ENCODE results near the gene ZCCHC8. TPM values are rescaled to one million over a fixed set of nuclear protein-coding genes. Genes with fewer than 3 reads are reported as not detected.
A peak's percentile ranks its signal among the peaks of the same experiment; 100 is the strongest.

The ZCCHC8 gene
- total and polyA plus RNA-seq, 2 of the 8 experiments (the other 6 are each of a cell fraction or from before 2014, with no cell fraction given): 13.8 to 28.9 TPM

DNA sequence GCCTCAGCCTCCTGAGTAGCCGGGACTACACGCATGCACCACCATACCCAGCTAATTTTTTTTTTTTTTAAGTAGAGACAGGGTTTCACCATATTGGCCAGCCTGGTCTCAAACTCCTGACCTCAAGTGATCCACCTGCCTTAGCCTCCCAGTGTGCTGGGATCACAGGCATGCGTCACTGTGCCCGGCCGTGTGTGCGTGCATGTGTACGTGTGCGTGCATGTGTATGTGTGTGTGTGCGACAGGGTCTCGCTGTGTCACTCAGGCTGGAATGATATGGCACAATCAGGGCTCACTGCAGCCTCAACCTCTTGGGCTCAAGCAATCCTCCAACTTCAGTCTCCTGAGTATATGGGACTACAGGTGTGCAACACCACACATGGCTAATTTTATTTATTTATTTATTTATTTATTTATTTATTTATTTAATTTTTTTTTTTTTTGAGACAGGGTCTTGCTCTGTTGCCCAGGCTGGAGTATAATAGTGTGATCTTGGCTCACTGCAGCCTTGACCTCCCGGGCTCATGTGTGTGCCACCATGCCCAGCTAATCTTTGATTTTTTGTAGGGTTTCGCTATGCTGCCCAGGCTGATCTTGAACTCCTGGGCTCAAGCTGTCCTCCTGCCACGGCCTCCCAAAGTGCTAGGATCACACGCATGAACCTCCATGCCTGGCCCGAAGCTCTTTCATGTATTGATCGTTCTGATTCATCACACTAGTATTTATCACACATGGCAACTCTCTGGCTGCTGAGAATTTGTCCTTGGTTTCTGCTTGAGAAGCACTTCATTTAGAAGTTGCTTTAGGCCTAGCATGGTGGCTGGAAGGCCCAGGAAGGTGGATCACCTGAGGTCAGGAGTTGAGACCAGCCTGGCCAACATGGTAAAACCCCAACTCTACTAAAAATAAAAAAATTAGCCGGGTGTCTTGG, 42.4 kb downstream of the ZCCHC8 start:
- POLR2A ChIA-PET (ENCODE audit: partially characterized antibody): interaction anchor here (1.4 to 1.5 kb wide), 2 partner anchors 42 to 69 kb away, joined by 4 read pairs; partner anchors contain the start of genes KNTC1 and RSRC2
- Histone ChIP-seq H4K20me1 (replicated peaks in 1 of 2; ENCODE audit: control insufficient read depth in 1 of 2, insufficient read depth in 2 of 2, low read length in 2 of 2) (no peaks in the 10 kb centered on the region), H3K79me2 (ENCODE audit: control insufficient read depth in 1 of 2, insufficient read depth in 2 of 2, low read length in 2 of 2) (no peaks in the 10 kb centered on the region), H3K4ac (replicated peaks; ENCODE audit: insufficient read length, low read depth, low read length) (no peak overlapping the region), H2BK120ac (replicated peaks; ENCODE audit: low read depth, low read length) (no peak overlapping the region), H2BK5ac (ENCODE audit: low read depth, low read length) (0 out of 2 replicates have a peak overlapping the region, but pooled peaks have one; percentile 35), H4K91ac (replicated peaks; ENCODE audit: insufficient read length, low read length) (no peak overlapping the region), H3K23ac (ENCODE audit: insufficient read length) (no peak overlapping the region), H4K5ac (ENCODE audit: insufficient read length, low read depth, low read length) (no peak overlapping the region), H2AFZ (ENCODE audit: low read length) (no peak overlapping the region), H4K8ac (ENCODE audit: extremely low read depth, insufficient read depth, low read length) (no peak overlapping the region), H3K4me3 (ENCODE audit: extremely low read depth in 1 of 4, insufficient read depth in 2 of 4, low read depth in 3 of 4, low read length in 4 of 4) (no peak overlapping the region), H2AK5ac (ENCODE audit: low read depth, low read length) (peak overlapping the region; percentile 82; the same call in 1 of the 2 replicates), H3K23me2 (ENCODE audit: low read depth, low read length) (no peaks in the 10 kb centered on the region), H2BK12ac (ENCODE audit: low read depth, low read length) (peak overlapping the region; percentile 71; the same call in 1 of the 2 replicates), H3K4me2 (ENCODE audit: insufficient read depth in 1 of 2, low read depth in 2 of 2, low read length in 2 of 2) (no peak overlapping the region), H3K79me1 (ENCODE audit: low read depth, low read length) (no peaks in the 10 kb centered on the region), H3K27ac (ENCODE audit: low read depth, low read length) (no peak overlapping the region), H3K27me3 (replicated peaks in 1 of 4; ENCODE audit: control insufficient read depth in 3 of 4, extremely low read depth in 1 of 4, insufficient read depth in 3 of 4, low read length in 3 of 4) (no peaks in the 10 kb centered on the region), H3K9me3 (ENCODE audit: insufficient read depth in 2 of 2, low read depth in 1 of 2, low read length in 1 of 2) (no peaks in the 10 kb centered on the region), H2BK15ac (ENCODE audit: low read length) (no peak overlapping the region), H3K14ac (ENCODE audit: insufficient read length) (no peak overlapping the region), H2BK20ac (ENCODE audit: low read length) (no peak overlapping the region), H3K36me3 (ENCODE audit: control insufficient read depth in 2 of 4, insufficient read depth in 4 of 4, low read length in 3 of 4) (no peaks in the 10 kb centered on the region), H3K9ac (replicated peaks in 1 of 4; ENCODE audit: extremely low read depth in 1 of 4, low read depth in 3 of 4, low read length in 3 of 4) (no peak overlapping the region), H3K4me1 (replicated peaks in 1 of 4; ENCODE audit: control insufficient read depth in 3 of 4, insufficient read depth in 4 of 4, low read length in 3 of 4) (no peaks in the 10 kb centered on the region), H3K18ac (ENCODE audit: extremely low read depth, low read length) (no peak overlapping the region), H3K56ac (replicated peaks; ENCODE audit: insufficient read length, low read depth, low read length) (no peak overlapping the region)
- FAIRE-seq (no peak), DNase-seq (ENCODE audit: low read depth in 1 of 2, low spot score in 2 of 2) (no peak)
- WGBS, 2 experiments (ENCODE audit: extremely low coverage in 1 of 2, insufficient coverage in 1 of 2, insufficient read length in 1 of 2, insufficient replicate concordance in 2 of 2, low coverage in 1 of 2, low lambda C conversion rate in 2 of 2, missing lambda C conversion rate in 1 of 2): 92% methylated on average over 17 of the region's 17 CpGs; no CpG with 5 or more reads in 1 of the 2 experiments
- CTCF ChIA-PET (ENCODE audit: partially characterized antibody): interaction anchor here (0.5 to 1.8 kb wide), 3 partner anchors 12 to 233 kb away, joined by 3 to 10 read pairs (median 6); no protein-coding TSS in a partner anchor
- TF ChIP-seq FOSL1 (IDR thresholded peaks at IDR 0.05; ENCODE audit: insufficient read depth, low read depth, low read length) (no peak), TAF1 (IDR thresholded peaks at IDR 0.05; ENCODE audit: low read depth, low read length) (no peak), EP300 (IDR thresholded peaks at IDR 0.05; ENCODE audit: borderline replicate concordance in 1 of 2, low read depth in 2 of 2, low read length in 2 of 2) (no peak)

All from H1 (cell line).